H9 (cell line): ENCODE data around the gene MIGA1. TPM values are rescaled to one million over a fixed set of nuclear protein-coding genes. Genes with fewer than 3 reads are reported as not detected.

ENCODE experiments used
- DNase-seq: peaks from one replicate; pipeline ENCODE4 v3.0.0-alpha.2; 2017
- H2AFZ ChIP-seq: one replicate; pipeline ENCODE4 v1.6.1; 2013; ENCODE audit warnings: mild to moderate bottlenecking, low read length, control low read depth, moderate library complexity
- H2AK5ac ChIP-seq: 2 replicates; pipeline ENCODE4 v1.6.1; 2013; ENCODE audit warnings: low read length, control low read depth, mixed read lengths; ENCODE audit not compliant: insufficient read length
- H2BK120ac ChIP-seq: one replicate; pipeline ENCODE4 v1.6.1; 2013; ENCODE audit warnings: low read depth, mild to moderate bottlenecking, low read length, control low read depth, inconsistent platforms; ENCODE audit not compliant: poor library complexity, severe bottlenecking
- H2BK12ac ChIP-seq: 2 replicates; pipeline ENCODE4 v1.6.1; 2013; ENCODE audit warnings: low read length, control low read depth, mixed read lengths, low read depth; ENCODE audit not compliant: insufficient read length
- H2BK15ac ChIP-seq: 2 replicates; pipeline ENCODE4 v1.6.1; 2013; ENCODE audit warnings: low read depth, low read length, control low read depth
- H2BK20ac ChIP-seq: one replicate; pipeline ENCODE4 v1.6.1; 2013; ENCODE audit warnings: low read depth, mild to moderate bottlenecking, low read length, control low read depth, inconsistent platforms; ENCODE audit not compliant: poor library complexity, severe bottlenecking
- H2BK5ac ChIP-seq: 2 replicates; pipeline ENCODE4 v1.6.1; 2013; ENCODE audit warnings: low read length, control low read depth, mixed read lengths; ENCODE audit not compliant: insufficient read length
- H3K14ac ChIP-seq: 2 replicates; pipeline ENCODE4 v1.6.1; 2013; ENCODE audit warnings: low read length, control low read depth; ENCODE audit not compliant: insufficient read depth
- H3K18ac ChIP-seq: 2 replicates; pipeline ENCODE4 v1.6.1; 2013; ENCODE audit warnings: low read depth, mild to moderate bottlenecking, mixed read lengths, low read length, control low read depth; ENCODE audit not compliant: insufficient read length
- H3K23ac ChIP-seq: 2 replicates; pipeline ENCODE4 v1.6.1; 2013; ENCODE audit warnings: low read length, control low read depth, mixed read lengths, low read depth; ENCODE audit not compliant: insufficient read length
- H3K23me2 ChIP-seq: 2 replicates; pipeline ENCODE4 v1.6.1; 2013; ENCODE audit warnings: low read depth, mild to moderate bottlenecking, mixed read lengths, low read length, control low read depth; ENCODE audit not compliant: insufficient read length, poor library complexity, severe bottlenecking
- H3K27ac ChIP-seq: 2 replicates; pipeline ENCODE4 v1.5.1; 2013; ENCODE audit warnings: low read length, control low read depth, mixed read lengths, low read depth; ENCODE audit not compliant: insufficient read length
- H3K27me3 ChIP-seq: 2 replicates; pipeline ENCODE4 v1.6.1; 2013; ENCODE audit warnings: low read length, control low read depth, inconsistent platforms; ENCODE audit not compliant: insufficient read depth
- H3K4ac ChIP-seq: 2 replicates; pipeline ENCODE4 v1.6.1; 2013; ENCODE audit warnings: low read depth, mild to moderate bottlenecking, control low read depth, inconsistent platforms, low read length, moderate library complexity
- H3K4me1 ChIP-seq: 2 replicates; pipeline ENCODE4 v1.6.1; 2013; ENCODE audit warnings: low read length, control low read depth, inconsistent platforms; ENCODE audit not compliant: insufficient read depth
- H3K4me2 ChIP-seq: 2 replicates; pipeline ENCODE4 v1.6.1; 2013; ENCODE audit warnings: low read length, control low read depth, mixed read lengths; ENCODE audit not compliant: insufficient read length, insufficient read depth
- H3K56ac ChIP-seq: 2 replicates; pipeline ENCODE4 v1.6.1; 2013; ENCODE audit warnings: low read depth, mild to moderate bottlenecking, mixed read lengths, low read length, control low read depth; ENCODE audit not compliant: insufficient read length
- H3K79me1 ChIP-seq: 2 replicates; pipeline ENCODE4 v1.6.1; 2013; ENCODE audit warnings: low read depth, mild to moderate bottlenecking, moderate library complexity, low read length, control low read depth, inconsistent platforms; ENCODE audit not compliant: insufficient read depth, poor library complexity, severe bottlenecking
- H3K79me2 ChIP-seq: 2 replicates; pipeline ENCODE4 v1.6.1; 2013; ENCODE audit warnings: low read length, control low read depth, inconsistent platforms; ENCODE audit not compliant: insufficient read depth
- H3K9ac ChIP-seq: 2 replicates; pipeline ENCODE4 v1.6.1; 2013; ENCODE audit warnings: low read length, control low read depth, mixed read lengths; ENCODE audit not compliant: insufficient read length; ENCODE audit errors: extremely low read depth
- H3K9me3 ChIP-seq: one replicate; pipeline ENCODE4 v1.6.1; 2013; ENCODE audit warnings: low read depth, low read length, inconsistent platforms; ENCODE audit not compliant: control insufficient read depth
- H3T11ph ChIP-seq: one replicate; pipeline ENCODE4 v1.6.1; 2013; ENCODE audit warnings: mild to moderate bottlenecking, low read length, control low read depth, inconsistent platforms
- H4K20me1 ChIP-seq: one replicate; pipeline ENCODE4 v1.6.1; 2013; ENCODE audit not compliant: control insufficient read depth, insufficient read length, insufficient read depth
- H4K5ac ChIP-seq: 2 replicates; pipeline ENCODE4 v1.6.1; 2013; ENCODE audit warnings: low read depth, mild to moderate bottlenecking, mixed read lengths, low read length, control low read depth; ENCODE audit not compliant: insufficient read length
- H4K8ac ChIP-seq: replicated peaks from 2 replicates; pipeline ENCODE4 v1.6.1; 2013; ENCODE audit warnings: low read length, control low read depth, mixed read lengths, low read depth; ENCODE audit not compliant: insufficient read length
- H4K91ac ChIP-seq: 2 replicates; pipeline ENCODE4 v1.6.1; 2013; ENCODE audit warnings: low read depth, mild to moderate bottlenecking, moderate library complexity, mixed read lengths, low read length, control low read depth; ENCODE audit not compliant: insufficient read length
- H3K27ac Mint-ChIP-seq, 3 experiments: 2 replicates in 2 of 3; 3 replicates in 1 of 3; pipeline ENCODE4 v1.8.0; 2020 to 2021; ENCODE audit warnings: mixed read lengths in 3 of 3, mild to moderate bottlenecking in 1 of 3, moderate library complexity in 1 of 3
- H3K27me3 Mint-ChIP-seq: 2 replicates; pipeline ENCODE4 v1.8.0; 2021; ENCODE audit warnings: low read depth, mild to moderate bottlenecking, moderate library complexity, mixed read lengths
- H3K36me3 Mint-ChIP-seq, 3 experiments: 2 replicates in 2 of 3; 3 replicates in 1 of 3; pipeline ENCODE4 v1.8.0; 2020 to 2021; ENCODE audit warnings: low read depth in 3 of 3, mixed read lengths in 3 of 3; ENCODE audit not compliant: insufficient read depth in 1 of 3
- H3K4me1 Mint-ChIP-seq, 2 experiments: 2 replicates each; pipeline ENCODE4 v1.8.0; 2020; ENCODE audit warnings: mixed read lengths in 2 of 2
- H3K4me3 Mint-ChIP-seq, 2 experiments: 2 replicates in 1 of 2; 3 replicates in 1 of 2; pipeline ENCODE4 v1.8.0; 2020 to 2021; ENCODE audit warnings: mild to moderate bottlenecking in 2 of 2, mixed read lengths in 2 of 2, moderate library complexity in 1 of 2
- H3K9me3 Mint-ChIP-seq, 2 experiments: 2 replicates in 1 of 2; 3 replicates in 1 of 2; pipeline ENCODE4 v1.8.0; 2020; ENCODE audit warnings: mild to moderate bottlenecking in 2 of 2, mixed read lengths in 2 of 2, moderate library complexity in 1 of 2
- WGBS: extraction: QIAGEN DNeasy Blood & Tissue Kit; methylation state at CpG from one replicate; pipeline ENCODE4 v1.1.7; 2013; ENCODE audit warnings: missing lambda C conversion rate, low lambda C conversion rate, mixed read lengths; ENCODE audit not compliant: insufficient read length; ENCODE audit errors: extremely low coverage; 5-methylcytosine and 5-hydroxymethylcytosine counted together
- total RNA-seq: library from RNA; stranded (reverse); gene quantifications from 2 replicates; pipeline ENCODE4 v1.2.1, GENCODE V29; 2021
- TF ChIP-seq, protein P1 (sequence below): fragments of 200-600 bp; sonication (generic); conservative IDR thresholded peaks from 3 replicates; pipeline ENCODE4 v1.8.0; 2021; ENCODE audit warnings: antibody characterized with exemption, mild to moderate bottlenecking

Gene MIGA1
- total RNA-seq, 1 experiment from 2014 or later: 6.3 TPM

DNA sequence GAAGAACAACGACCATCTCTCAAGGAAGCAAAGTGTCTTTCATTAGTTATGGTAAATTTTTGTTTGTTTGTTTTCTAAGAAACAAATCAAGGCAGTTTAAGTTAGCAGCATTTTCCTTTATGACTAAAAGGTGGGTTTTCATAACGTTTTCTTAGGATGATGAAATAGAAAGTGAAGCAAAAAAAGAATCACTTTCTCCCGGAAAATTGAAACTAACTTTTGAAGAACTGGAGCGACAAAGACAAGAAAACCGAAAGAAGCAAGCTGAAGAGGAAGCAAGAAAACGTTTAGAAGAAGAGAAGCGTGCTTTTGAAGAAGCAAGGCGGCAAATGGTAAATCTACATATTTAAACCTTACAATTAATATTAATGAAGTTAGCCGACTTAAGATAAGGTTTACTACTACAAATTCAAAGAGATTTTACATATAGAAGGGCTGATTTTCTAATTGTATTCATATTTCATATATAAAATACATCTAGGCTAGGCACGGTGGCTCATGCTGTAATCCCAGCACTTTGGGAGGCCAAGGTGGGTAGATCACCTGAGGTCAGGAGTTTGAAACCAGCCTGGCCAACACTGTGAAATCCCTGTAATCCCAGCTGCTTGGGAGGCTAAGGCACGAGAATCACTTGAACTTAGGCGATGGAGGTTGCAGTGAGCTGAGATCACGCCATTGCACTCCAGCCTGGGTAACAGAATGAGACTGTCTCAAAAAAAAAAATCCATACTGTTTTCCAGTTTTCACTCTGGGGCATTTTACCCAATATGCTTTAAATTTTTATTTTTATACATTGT, 147.3 kb downstream of the MIGA1 start:
- no peak overlapping the region for H3K18ac ChIP-seq
- H3K4me2 ChIP-seq: no peak overlapping the region
- H3K27ac ChIP-seq: no peak overlapping the region
- no peak overlapping the region for H2BK20ac ChIP-seq
- H3K27ac Mint-ChIP-seq: no peak overlapping the region
- H3K4me1 ChIP-seq: no peaks in the 10 kb centered on the region
- no peak overlapping the region for H2BK5ac ChIP-seq
- H3K36me3 Mint-ChIP-seq: no peaks in the 10 kb centered on the region
- no peak overlapping the region for H3K23ac ChIP-seq
- H4K5ac ChIP-seq: no peak overlapping the region
- no peaks in the 10 kb centered on the region for H3K27me3 Mint-ChIP-seq
- TF ChIP-seq, protein P1, sequence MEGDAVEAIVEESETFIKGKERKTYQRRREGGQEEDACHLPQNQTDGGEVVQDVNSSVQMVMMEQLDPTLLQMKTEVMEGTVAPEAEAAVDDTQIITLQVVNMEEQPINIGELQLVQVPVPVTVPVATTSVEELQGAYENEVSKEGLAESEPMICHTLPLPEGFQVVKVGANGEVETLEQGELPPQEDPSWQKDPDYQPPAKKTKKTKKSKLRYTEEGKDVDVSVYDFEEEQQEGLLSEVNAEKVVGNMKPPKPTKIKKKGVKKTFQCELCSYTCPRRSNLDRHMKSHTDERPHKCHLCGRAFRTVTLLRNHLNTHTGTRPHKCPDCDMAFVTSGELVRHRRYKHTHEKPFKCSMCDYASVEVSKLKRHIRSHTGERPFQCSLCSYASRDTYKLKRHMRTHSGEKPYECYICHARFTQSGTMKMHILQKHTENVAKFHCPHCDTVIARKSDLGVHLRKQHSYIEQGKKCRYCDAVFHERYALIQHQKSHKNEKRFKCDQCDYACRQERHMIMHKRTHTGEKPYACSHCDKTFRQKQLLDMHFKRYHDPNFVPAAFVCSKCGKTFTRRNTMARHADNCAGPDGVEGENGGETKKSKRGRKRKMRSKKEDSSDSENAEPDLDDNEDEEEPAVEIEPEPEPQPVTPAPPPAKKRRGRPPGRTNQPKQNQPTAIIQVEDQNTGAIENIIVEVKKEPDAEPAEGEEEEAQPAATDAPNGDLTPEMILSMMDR: no peak
- H2BK12ac ChIP-seq: no peak overlapping the region
- DNase-seq: no peak
- no peak overlapping the region for H3T11ph ChIP-seq
- no peak overlapping the region for H2AK5ac ChIP-seq
- no peak overlapping the region for H2AFZ ChIP-seq
- no peaks in the 10 kb centered on the region for H3K9me3 Mint-ChIP-seq
- H3K23me2 ChIP-seq: no peaks in the 10 kb centered on the region
- no peaks in the 10 kb centered on the region for H3K4me1 Mint-ChIP-seq
- WGBS: no CpG with 5 or more reads among the region's 13 CpGs
- no peak overlapping the region for H3K4ac ChIP-seq
- H4K8ac ChIP-seq: no peak overlapping the region
- H4K20me1 ChIP-seq: no peaks in the 10 kb centered on the region
- H3K9me3 ChIP-seq: no peaks in the 10 kb centered on the region
- no peak overlapping the region for H4K91ac ChIP-seq
- no peak overlapping the region for H3K14ac ChIP-seq
- no peak overlapping the region for H2BK15ac ChIP-seq
- no peaks in the 10 kb centered on the region for H3K79me2 ChIP-seq
- no peak overlapping the region for H3K4me3 Mint-ChIP-seq
- H3K9ac ChIP-seq: no peak overlapping the region
- H3K27me3 ChIP-seq: no peaks in the 10 kb centered on the region
- no peak overlapping the region for H3K56ac ChIP-seq
- no peak overlapping the region for H2BK120ac ChIP-seq
- no peaks in the 10 kb centered on the region for H3K79me1 ChIP-seq
